ENCODE results near the gene DPP3. TPM values are rescaled to one million over a fixed set of nuclear protein-coding genes. Genes with fewer than 3 reads are reported as not detected.

The DPP3 gene
- total RNA-seq, 1 donor from 2014 or later: 60.0 TPM

DNA sequence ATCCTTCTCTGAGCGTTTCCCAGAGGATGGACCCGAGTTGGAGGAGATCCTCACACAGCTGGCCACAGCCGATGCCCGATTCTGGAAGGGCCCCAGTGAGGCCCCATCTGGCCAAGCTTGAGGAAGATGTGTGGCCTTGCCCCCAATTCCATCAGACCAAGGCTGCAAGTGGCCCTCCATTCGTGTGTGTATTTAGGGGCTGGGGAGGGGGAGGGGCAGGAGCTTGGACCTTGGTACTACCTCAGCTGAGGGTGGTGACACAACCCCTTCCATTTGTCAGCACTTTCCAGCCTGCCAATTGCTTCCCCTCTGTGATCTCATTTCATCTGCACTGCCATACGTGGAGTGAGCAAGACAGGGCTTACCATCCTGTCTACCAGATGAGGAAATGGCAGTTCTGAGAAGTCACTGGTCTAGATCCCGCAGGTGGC is 28.9 kb downstream of the DPP3 start:
- peaks cover 3% of the 10 kb centered on the region for H3K36me3 ChIP-seq (ENCODE audit: insufficient read depth, low read length)
- H3K4me1 ChIP-seq (ENCODE audit: insufficient read depth, low read length): peaks cover 7% of the 10 kb centered on the region
- H3K4me3 ChIP-seq (ENCODE audit: insufficient read depth, low read depth, low read length): no peak overlapping the region
- no peak for TF ChIP-seq EZH2 (IDR thresholded peaks at IDR 0.05; ENCODE audit: insufficient read depth, low read length)
- no peak for TF ChIP-seq CTCF (IDR thresholded peaks at IDR 0.05; ENCODE audit: insufficient read depth, low read depth, low read length)
- no peaks in the 10 kb centered on the region for H3K27me3 Mint-ChIP-seq (ENCODE audit: low read depth, unreplicated experiment)
- peaks cover 12% of the 10 kb centered on the region for H3K79me2 ChIP-seq (ENCODE audit: insufficient read depth, low read length)
- H2AFZ ChIP-seq (ENCODE audit: low read depth, low read length): no peak overlapping the region
- H3K36me3 Mint-ChIP-seq (ENCODE audit: low read depth, unreplicated experiment): peaks cover 16% of the 10 kb centered on the region
- peaks cover 4% of the 10 kb centered on the region for H3K4me1 Mint-ChIP-seq (ENCODE audit: low read depth, unreplicated experiment)
- H3K4me2 ChIP-seq (ENCODE audit: low read length): no peak overlapping the region
- no peaks in the 10 kb centered on the region for H3K27me3 ChIP-seq (ENCODE audit: insufficient read depth, low read length)
- H3K9me3 Mint-ChIP-seq (ENCODE audit: unreplicated experiment): no peaks in the 10 kb centered on the region
- H3K27ac Mint-ChIP-seq (ENCODE audit: unreplicated experiment): no peak overlapping the region
- no peak for FAIRE-seq
- no peak overlapping the region for H3K27ac ChIP-seq (ENCODE audit: low read depth, low read length)
- no peaks in the 10 kb centered on the region for H3K9me3 ChIP-seq (ENCODE audit: insufficient read depth, low read depth, low read length)
- no peak overlapping the region for H3K9ac ChIP-seq (ENCODE audit: low read length)
- peak overlapping the region; percentile 54 for H3K4me3 Mint-ChIP-seq (ENCODE audit: unreplicated experiment)
- DNase-seq (ENCODE audit: low read depth): no peak
- H4K20me1 ChIP-seq (ENCODE audit: insufficient read depth, low read length): no peaks in the 10 kb centered on the region

DNA sequence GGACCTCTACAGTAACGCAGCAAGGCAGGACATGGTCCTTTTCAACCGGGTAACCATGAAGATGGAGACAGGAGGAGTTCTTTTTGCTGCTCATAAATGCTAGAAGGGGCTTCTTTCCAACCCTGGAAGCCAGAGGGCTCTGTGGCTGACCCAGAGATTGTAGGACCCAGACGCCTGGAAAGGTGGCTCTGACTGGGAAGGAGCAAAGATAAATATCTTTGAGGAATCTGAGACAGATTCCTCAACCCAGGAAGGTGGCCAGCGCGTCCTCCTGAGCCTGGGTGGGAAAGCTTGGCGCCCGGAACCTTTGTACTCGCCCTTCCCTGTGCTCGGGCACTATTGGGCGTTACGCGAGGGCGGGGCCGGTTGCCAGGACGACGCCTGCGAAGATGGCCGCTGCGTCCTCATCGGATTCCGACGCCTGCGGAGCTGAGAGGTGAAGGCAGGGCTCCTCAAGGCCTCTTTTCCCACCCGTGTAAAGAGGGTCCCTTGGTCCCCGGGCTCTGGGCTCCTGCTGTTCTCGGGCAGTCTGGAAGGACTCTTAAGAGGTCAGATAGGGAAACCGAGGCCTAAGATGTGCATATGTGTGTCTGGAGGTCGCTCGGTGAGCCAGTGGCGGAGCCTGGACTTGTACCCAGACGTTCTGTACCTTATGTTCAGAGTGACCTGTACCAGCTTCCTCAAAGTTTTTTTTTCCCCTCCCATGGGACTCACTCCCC is 30.2 kb downstream of the DPP3 start, which contains the start of gene BBS1:
Gene BBS1 (plus strand): TSS at position 365 of the 719 bp plus-strand sequence. CDS start 25 bp downstream, at position 390.
- Histone ChIP-seq H3K27ac (ENCODE audit: low read depth, low read length) (peak within 1 kb of the TSS; percentile 67), H3K27me3 (ENCODE audit: insufficient read depth, low read length) (no peaks in the 10 kb centered on the region), H3K9ac (ENCODE audit: low read length) (peak within 1 kb of the TSS; percentile 93), H3K4me1 (ENCODE audit: insufficient read depth, low read length) (peaks cover 7% of the 10 kb centered on the region), H4K20me1 (ENCODE audit: insufficient read depth, low read length) (no peaks in the 10 kb centered on the region), H3K4me3 (ENCODE audit: insufficient read depth, low read depth, low read length) (peak within 1 kb of the TSS; percentile 99), H3K36me3 (ENCODE audit: insufficient read depth, low read length) (no peaks in the 10 kb centered on the region), H3K4me2 (ENCODE audit: low read length) (peak within 1 kb of the TSS; percentile 99), H3K79me2 (ENCODE audit: insufficient read depth, low read length) (peaks cover 12% of the 10 kb centered on the region), H2AFZ (ENCODE audit: low read depth, low read length) (peak within 1 kb of the TSS; percentile 89), H3K9me3 (ENCODE audit: insufficient read depth, low read depth, low read length) (no peaks in the 10 kb centered on the region)
- peak; percentile 59 for DNase-seq (ENCODE audit: low read depth)
- Mint-ChIP-seq H3K9me3 (ENCODE audit: unreplicated experiment) (no peaks in the 10 kb centered on the region), H3K36me3 (ENCODE audit: low read depth, unreplicated experiment) (peaks cover 19% of the 10 kb centered on the region), H3K27ac (ENCODE audit: unreplicated experiment) (peak within 1 kb of the TSS; percentile 87), H3K4me1 (ENCODE audit: low read depth, unreplicated experiment) (peaks cover 4% of the 10 kb centered on the region), H3K4me3 (ENCODE audit: unreplicated experiment) (peak within 1 kb of the TSS; percentile 98), H3K27me3 (ENCODE audit: low read depth, unreplicated experiment) (no peaks in the 10 kb centered on the region)
- no peak for FAIRE-seq
- no peak for TF ChIP-seq CTCF (IDR thresholded peaks at IDR 0.05; ENCODE audit: insufficient read depth, low read depth, low read length)
- no peak for TF ChIP-seq EZH2 (IDR thresholded peaks at IDR 0.05; ENCODE audit: insufficient read depth, low read length)

DNA sequence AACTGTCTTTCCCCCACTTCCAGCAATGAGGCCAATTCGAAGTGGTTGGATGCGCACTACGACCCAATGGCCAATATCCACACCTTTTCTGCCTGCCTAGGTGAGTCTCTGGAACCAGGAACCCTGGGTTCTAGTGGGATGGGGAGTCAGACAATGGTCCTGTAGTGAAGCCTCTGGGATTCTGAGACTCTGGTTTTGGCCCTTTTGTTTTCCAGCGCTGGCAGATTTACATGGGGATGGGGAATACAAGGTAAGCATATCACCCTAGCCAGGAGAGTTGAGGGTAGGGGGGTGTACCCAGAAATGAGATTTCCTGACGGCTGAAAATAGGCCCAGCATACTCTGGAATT is 30.7 kb downstream of the DPP3 start:
- Mint-ChIP-seq H3K36me3 (ENCODE audit: low read depth, unreplicated experiment) (peaks cover 19% of the 10 kb centered on the region), H3K27ac (ENCODE audit: unreplicated experiment) (peak overlapping the region; percentile 87), H3K27me3 (ENCODE audit: low read depth, unreplicated experiment) (no peaks in the 10 kb centered on the region), H3K4me3 (ENCODE audit: unreplicated experiment) (peak overlapping the region; percentile 98), H3K4me1 (ENCODE audit: low read depth, unreplicated experiment) (peaks cover 4% of the 10 kb centered on the region), H3K9me3 (ENCODE audit: unreplicated experiment) (no peaks in the 10 kb centered on the region)
- TF ChIP-seq CTCF (IDR thresholded peaks at IDR 0.05; ENCODE audit: insufficient read depth, low read depth, low read length): no peak
- no peak for TF ChIP-seq EZH2 (IDR thresholded peaks at IDR 0.05; ENCODE audit: insufficient read depth, low read length)
- no peak for DNase-seq (ENCODE audit: low read depth)
- Histone ChIP-seq H3K4me1 (ENCODE audit: insufficient read depth, low read length) (peaks cover 7% of the 10 kb centered on the region), H3K27ac (ENCODE audit: low read depth, low read length) (peak overlapping the region; percentile 67), H4K20me1 (ENCODE audit: insufficient read depth, low read length) (no peaks in the 10 kb centered on the region), H3K36me3 (ENCODE audit: insufficient read depth, low read length) (peaks cover 3% of the 10 kb centered on the region), H3K4me3 (ENCODE audit: insufficient read depth, low read depth, low read length) (peak overlapping the region; percentile 99), H3K79me2 (ENCODE audit: insufficient read depth, low read length) (peaks cover 12% of the 10 kb centered on the region), H3K9me3 (ENCODE audit: insufficient read depth, low read depth, low read length) (no peaks in the 10 kb centered on the region), H2AFZ (ENCODE audit: low read depth, low read length) (peak overlapping the region; percentile 89), H3K9ac (ENCODE audit: low read length) (peak overlapping the region; percentile 93), H3K4me2 (ENCODE audit: low read length) (peak overlapping the region; percentile 99), H3K27me3 (ENCODE audit: insufficient read depth, low read length) (no peaks in the 10 kb centered on the region)
- FAIRE-seq: no peak
